ENCODE measurements around the gene PMF1.

DNA sequence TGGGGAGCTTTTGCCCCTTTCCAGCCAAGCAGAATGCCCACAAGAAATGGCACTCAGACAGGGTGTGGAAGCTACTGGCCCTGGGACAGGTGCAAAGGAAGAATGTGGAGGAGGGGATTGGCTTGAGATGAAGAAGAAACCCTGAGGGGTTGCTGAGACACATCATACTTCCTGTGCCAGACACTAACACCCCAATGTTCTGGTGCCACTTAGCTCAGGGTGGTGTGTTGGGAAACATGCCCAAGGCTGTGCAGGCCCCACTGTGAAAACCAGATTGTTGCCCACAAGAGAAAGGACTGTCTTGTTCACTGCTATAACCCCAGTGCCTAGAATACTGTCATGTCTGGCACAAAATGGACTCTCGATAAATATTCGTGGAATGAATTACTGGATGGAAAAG lies 44.9 kb downstream of the PMF1 start:
- TF ChIP-seq CTCF (conservative IDR thresholded peaks at IDR 0.05) (no peak), ZFX (IDR thresholded peaks at IDR 0.05) (no peak)
